HEK293 (cell line): Measurements from ENCODE around the gene AGO1.
"Not testable (repeated sequence)": the region's sequence is repeated elsewhere in the genome, so short reads cannot be mapped to it uniquely, and the experiment has no call there.

Experiments
- KLF10 ChIP-seq: fragments of 450-650 bp; IDR thresholded peaks from 2 replicates; pipeline ENCODE4 v1.5.1; 2018; ENCODE audit warnings: missing biosample characterization, mild to moderate bottlenecking, missing genetic modification characterization
- KLF16 ChIP-seq: fragments of 450-650 bp; formaldehyde crosslinking; IDR thresholded peaks from 2 replicates; pipeline ENCODE4 v1.5.1; 2017; ENCODE audit warnings: missing biosample characterization, missing genetic modification characterization
- REST ChIP-seq: fragments of 450-650 bp; formaldehyde crosslinking; IDR thresholded peaks from 2 replicates; pipeline ENCODE4 v1.5.1; 2016; ENCODE audit warnings: missing biosample characterization, missing genetic modification characterization
- ZBTB7A ChIP-seq: fragments of 450-650 bp; formaldehyde crosslinking; IDR thresholded peaks from 2 replicates; pipeline ENCODE4 v1.5.1; 2016; ENCODE audit warnings: low read depth, missing biosample characterization, missing genetic modification characterization
- ZNF175 ChIP-seq: fragments of 450-650 bp; formaldehyde crosslinking; IDR thresholded peaks from 2 replicates; pipeline ENCODE4 v1.5.1; 2016; ENCODE audit warnings: missing biosample characterization, missing genetic modification characterization
- ZNF324 ChIP-seq: fragments of 450-650 bp; formaldehyde crosslinking; IDR thresholded peaks from 2 replicates; pipeline ENCODE4 v1.5.1; 2016; ENCODE audit warnings: missing biosample characterization, missing genetic modification characterization
- ZNF488 ChIP-seq: fragments of 450-650 bp; formaldehyde crosslinking; IDR thresholded peaks from 2 replicates; pipeline ENCODE4 v1.5.1; 2016; ENCODE audit warnings: missing biosample characterization, missing genetic modification characterization
- ZNF510 ChIP-seq: fragments of 450-650 bp; formaldehyde crosslinking; IDR thresholded peaks from 2 replicates; pipeline ENCODE4 v1.5.1; 2018; ENCODE audit warnings: mild to moderate bottlenecking, missing genetic modification characterization, missing biosample characterization; ENCODE audit not compliant: insufficient replicate concordance
- ZNF561 ChIP-seq: fragments of 450-650 bp; IDR thresholded peaks from 2 replicates; pipeline ENCODE4 v1.5.1; 2018; ENCODE audit warnings: missing biosample characterization, missing genetic modification characterization, borderline replicate concordance
- TF ChIP-seq, protein P1 (sequence below): fragments of 450-650 bp; formaldehyde crosslinking; IDR thresholded peaks from 2 replicates; pipeline ENCODE4 v1.5.1; 2016; ENCODE audit warnings: missing biosample characterization, missing genetic modification characterization
- TF ChIP-seq, protein P2 (sequence below): sonication (generic); formaldehyde crosslinking; IDR thresholded peaks from 2 replicates; pipeline ENCODE4 v1.8.1; 2022; ENCODE audit warnings: mild to moderate bottlenecking, moderate library complexity, missing genetic modification reagents

GRCh38 chr1:35874115-35874514 lies 8.9 kb upstream of the AGO1 start:
- TF ChIP-seq, protein P1, sequence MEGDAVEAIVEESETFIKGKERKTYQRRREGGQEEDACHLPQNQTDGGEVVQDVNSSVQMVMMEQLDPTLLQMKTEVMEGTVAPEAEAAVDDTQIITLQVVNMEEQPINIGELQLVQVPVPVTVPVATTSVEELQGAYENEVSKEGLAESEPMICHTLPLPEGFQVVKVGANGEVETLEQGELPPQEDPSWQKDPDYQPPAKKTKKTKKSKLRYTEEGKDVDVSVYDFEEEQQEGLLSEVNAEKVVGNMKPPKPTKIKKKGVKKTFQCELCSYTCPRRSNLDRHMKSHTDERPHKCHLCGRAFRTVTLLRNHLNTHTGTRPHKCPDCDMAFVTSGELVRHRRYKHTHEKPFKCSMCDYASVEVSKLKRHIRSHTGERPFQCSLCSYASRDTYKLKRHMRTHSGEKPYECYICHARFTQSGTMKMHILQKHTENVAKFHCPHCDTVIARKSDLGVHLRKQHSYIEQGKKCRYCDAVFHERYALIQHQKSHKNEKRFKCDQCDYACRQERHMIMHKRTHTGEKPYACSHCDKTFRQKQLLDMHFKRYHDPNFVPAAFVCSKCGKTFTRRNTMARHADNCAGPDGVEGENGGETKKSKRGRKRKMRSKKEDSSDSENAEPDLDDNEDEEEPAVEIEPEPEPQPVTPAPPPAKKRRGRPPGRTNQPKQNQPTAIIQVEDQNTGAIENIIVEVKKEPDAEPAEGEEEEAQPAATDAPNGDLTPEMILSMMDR (tag by site-specific recombination): not testable (repeated sequence)
- TF ChIP-seq KLF10; ZNF488 (tag by site-specific recombination); REST (tag by site-specific recombination); KLF16 (tag by site-specific recombination); ZNF561; ZBTB7A (tag by site-specific recombination); ZNF175 (tag by site-specific recombination); ZNF324 (tag by site-specific recombination); ZNF510 (tag by site-specific recombination): not testable (repeated sequence)
- TF ChIP-seq, protein P2, sequence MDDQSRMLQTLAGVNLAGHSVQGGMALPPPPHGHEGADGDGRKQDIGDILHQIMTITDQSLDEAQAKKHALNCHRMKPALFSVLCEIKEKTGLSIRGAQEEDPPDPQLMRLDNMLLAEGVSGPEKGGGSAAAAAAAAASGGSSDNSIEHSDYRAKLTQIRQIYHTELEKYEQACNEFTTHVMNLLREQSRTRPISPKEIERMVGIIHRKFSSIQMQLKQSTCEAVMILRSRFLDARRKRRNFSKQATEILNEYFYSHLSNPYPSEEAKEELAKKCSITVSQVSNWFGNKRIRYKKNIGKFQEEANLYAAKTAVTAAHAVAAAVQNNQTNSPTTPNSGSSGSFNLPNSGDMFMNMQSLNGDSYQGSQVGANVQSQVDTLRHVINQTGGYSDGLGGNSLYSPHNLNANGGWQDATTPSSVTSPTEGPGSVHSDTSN (CRISPR knock-in tag): not testable (repeated sequence)
